Activated CD8-positive, alpha-beta T cell treated with anti-CD3 and anti-CD28 coated beads, Interleukin-2, amount 10 ng/mL, durations not matched to agents 7 days and 5 days (primary cell): ENCODE data around the gene SPINT1. TPM values are rescaled to one million over a fixed set of nuclear protein-coding genes. Genes with fewer than 3 reads are reported as not detected.

Experiments used
- ATAC-seq: fragments of 150-1000 bp; cut with Tn5 transposase; one replicate; pipeline ENCODE4 v1.10.0; 2021; ENCODE audit warnings: moderate library complexity
- CTCF ChIA-PET: fragments of 350-600 bp; sonication (Branson Sonifier 250); formaldehyde crosslinking; loops from one replicate; lab custom pipeline; 2021; ENCODE audit warnings: antibody characterized with exemption; lab: Charles Lee
- POLR2A ChIA-PET: fragments of 350-600 bp; sonication (Branson Sonifier 250); formaldehyde crosslinking; loops from one replicate; lab custom pipeline; 2021; ENCODE audit warnings: antibody characterized with exemption; lab: Charles Lee
- DNase-seq: peaks from one replicate; pipeline ENCODE4 v3.0.0-alpha.2; 2020
- H3K27ac Mint-ChIP-seq: one replicate; pipeline ENCODE4 v1.8.0; 2021; ENCODE audit warnings: mild to moderate bottlenecking, mixed read lengths
- H3K27me3 Mint-ChIP-seq: one replicate; pipeline ENCODE4 v1.8.0; 2021; ENCODE audit warnings: low read depth, mixed read lengths
- H3K36me3 Mint-ChIP-seq: one replicate; pipeline ENCODE4 v1.8.0; 2021; ENCODE audit warnings: low read depth, mixed read lengths
- H3K4me1 Mint-ChIP-seq: one replicate; pipeline ENCODE4 v1.8.0; 2021; ENCODE audit warnings: low read depth, mixed read lengths
- H3K4me3 Mint-ChIP-seq: one replicate; pipeline ENCODE4 v1.8.0; 2021; ENCODE audit warnings: mild to moderate bottlenecking, mixed read lengths
- H3K9me3 Mint-ChIP-seq: one replicate; pipeline ENCODE4 v1.8.0; 2022; ENCODE audit warnings: mixed read lengths; ENCODE audit not compliant: insufficient read depth
- total RNA-seq, 2 experiments: library from RNA; stranded (reverse); gene quantifications; one replicate each; pipeline ENCODE4 v1.2.3, GENCODE V29; 2021

Gene SPINT1
- total RNA-seq, 2 experiments from 2014 or later = 3.1 to 4.3 TPM

- POLR2A ChIA-PET = no interaction called here
- CTCF ChIA-PET = interaction anchor here (0.7 to 1.4 kb wide), 2 partner anchors 48 to 556 kb away, joined by 3 read pairs; no protein-coding TSS in a partner anchor
- Mint-ChIP-seq H3K36me3 (no peaks in the 10 kb centered on the region), H3K9me3 (no peaks in the 10 kb centered on the region), H3K4me3 (no peak overlapping the region), H3K27ac (no peak overlapping the region), H3K27me3 (peaks cover 8% of the 10 kb centered on the region), H3K4me1 (no peaks in the 10 kb centered on the region)
- DNase-seq (no peak), ATAC-seq (no peak)
These were observed 13.0 kb upstream of the SPINT1 start for GRCh38 chr15:40830884-40831283.

GRCh38 chr15:40831861-40832260 is 12.0 kb upstream of the SPINT1 start:
- no peaks in the 10 kb centered on the region for H3K4me1 Mint-ChIP-seq
- peaks cover 5% of the 10 kb centered on the region for H3K27me3 Mint-ChIP-seq
- DNase-seq (no peak), ATAC-seq (no peak)
- no peak overlapping the region for H3K27ac Mint-ChIP-seq
- no peak overlapping the region for H3K4me3 Mint-ChIP-seq
- H3K36me3 Mint-ChIP-seq = no peaks in the 10 kb centered on the region
- CTCF ChIA-PET = interaction anchor here (1.4 to 1.7 kb wide), 2 partner anchors 27 to 49 kb away, joined by 3 to 4 read pairs; no protein-coding TSS in a partner anchor
- H3K9me3 Mint-ChIP-seq = no peaks in the 10 kb centered on the region
- POLR2A ChIA-PET = no interaction called here

DNA sequence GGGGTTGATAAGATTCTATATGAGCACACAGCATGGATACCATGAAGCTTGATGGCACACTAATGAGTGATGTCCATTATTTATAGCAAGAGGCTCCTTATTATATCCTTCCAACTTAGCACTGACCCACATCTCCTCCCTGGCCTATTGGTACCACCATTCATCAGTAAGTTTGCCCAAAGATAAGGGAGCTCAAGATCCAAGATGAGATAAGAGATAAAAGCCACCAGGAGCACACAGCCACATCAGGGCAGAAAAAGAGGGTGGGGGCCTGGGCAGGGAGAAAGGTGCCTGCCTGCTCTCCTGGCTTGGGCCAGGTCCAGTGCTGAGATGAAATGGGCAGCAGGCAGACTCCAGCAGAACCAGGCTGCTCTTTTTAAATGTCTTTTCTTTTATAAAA is 10.9 kb upstream of the SPINT1 start:
- no peak overlapping the region for H3K27ac Mint-ChIP-seq
- no peaks in the 10 kb centered on the region for H3K4me1 Mint-ChIP-seq
- no peak for DNase-seq
- H3K36me3 Mint-ChIP-seq = no peaks in the 10 kb centered on the region
- ATAC-seq = no peak
- ChIA-PET CTCF (interaction anchor here (1.7 kb wide), 1 partner anchor 26 kb away, joined by 4 read pairs; no protein-coding TSS in a partner anchor), POLR2A (no interaction called here)
- H3K4me3 Mint-ChIP-seq = no peak overlapping the region
- H3K27me3 Mint-ChIP-seq = peaks cover 5% of the 10 kb centered on the region
- no peaks in the 10 kb centered on the region for H3K9me3 Mint-ChIP-seq

- DNase-seq = no peak
- Mint-ChIP-seq H3K27ac (no peak overlapping the region), H3K9me3 (no peaks in the 10 kb centered on the region), H3K27me3 (peaks cover 8% of the 10 kb centered on the region), H3K4me1 (no peaks in the 10 kb centered on the region), H3K4me3 (no peak overlapping the region), H3K36me3 (no peaks in the 10 kb centered on the region)
- ChIA-PET POLR2A (no interaction called here), CTCF (interaction anchor here (1.0 to 1.2 kb wide), 2 partner anchors 21 to 186 kb away, joined by 3 read pairs; no protein-coding TSS in a partner anchor)
- ATAC-seq = no peak
These were observed 7.8 kb upstream of the SPINT1 start for GRCh38 chr15:40836020-40836419.

DNA sequence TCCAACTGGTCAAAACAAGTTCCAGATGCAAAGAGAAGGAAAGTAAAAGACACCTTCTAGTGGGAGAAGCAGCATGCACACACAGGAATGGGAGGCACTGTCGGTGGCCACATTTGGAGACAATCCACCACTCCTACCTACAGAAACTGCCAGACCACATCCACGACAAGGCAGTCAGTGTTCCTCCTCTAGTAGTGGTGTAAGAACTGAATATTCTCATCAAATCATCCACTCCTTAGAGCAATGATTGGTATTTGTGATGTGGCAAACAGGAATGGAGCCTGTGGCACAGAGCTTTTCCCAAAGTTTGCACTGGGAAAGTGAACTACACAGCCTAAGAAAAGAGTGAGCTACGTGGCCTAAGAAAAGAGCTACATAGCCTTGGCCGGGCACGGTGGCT is 5.1 kb upstream of the SPINT1 start:
- Mint-ChIP-seq H3K36me3 (no peaks in the 10 kb centered on the region), H3K9me3 (no peaks in the 10 kb centered on the region), H3K27ac (no peak overlapping the region), H3K27me3 (peaks cover 23% of the 10 kb centered on the region), H3K4me1 (peaks cover 4% of the 10 kb centered on the region), H3K4me3 (no peak overlapping the region)
- CTCF ChIA-PET = interaction anchor here (1.7 to 3.4 kb wide), 2 partner anchors 20 to 56 kb away, joined by 5 to 10 read pairs; partner anchors contain the start of gene VPS18
- DNase-seq (no peak), ATAC-seq (no peak)
- POLR2A ChIA-PET = interaction anchor here (0.8 kb wide), 1 partner anchor 9 kb away, joined by 3 read pairs; no protein-coding TSS in a partner anchor

GRCh38 chr15:40841741-40842140 is 2.1 kb upstream of the SPINT1 start:
- POLR2A ChIA-PET = no interaction called here
- Mint-ChIP-seq H3K27ac (no peak overlapping the region), H3K4me1 (peaks cover 19% of the 10 kb centered on the region), H3K36me3 (no peaks in the 10 kb centered on the region), H3K27me3 (peaks cover 31% of the 10 kb centered on the region), H3K9me3 (no peaks in the 10 kb centered on the region), H3K4me3 (no peak overlapping the region)
- no peak for DNase-seq
- no peak for ATAC-seq
- CTCF ChIA-PET = interaction anchor here (1.5 kb wide), 1 partner anchor 10 kb away, joined by 3 read pairs; no protein-coding TSS in a partner anchor

GRCh38 chr15:40843261-40843884 is 475 bp upstream of the SPINT1 start:
- Mint-ChIP-seq H3K36me3 (no peaks in the 10 kb centered on the region), H3K9me3 (no peaks in the 10 kb centered on the region), H3K27ac (no peak overlapping the region), H3K4me1 (peaks cover 28% of the 10 kb centered on the region), H3K4me3 (peak overlapping the region; percentile 64), H3K27me3 (peaks cover 31% of the 10 kb centered on the region)
- DNase-seq (no peak), ATAC-seq (no peak)
- CTCF ChIA-PET = interaction anchor here (3.0 to 9.3 kb wide), 3 partner anchors 15 to 52 kb away, joined by 10 to 79 read pairs (median 18); partner anchors contain the start of gene VPS18
- POLR2A ChIA-PET = interaction anchor here (0.8 kb wide), 1 partner anchor 28 kb away, joined by 3 read pairs; no protein-coding TSS in a partner anchor

DNA sequence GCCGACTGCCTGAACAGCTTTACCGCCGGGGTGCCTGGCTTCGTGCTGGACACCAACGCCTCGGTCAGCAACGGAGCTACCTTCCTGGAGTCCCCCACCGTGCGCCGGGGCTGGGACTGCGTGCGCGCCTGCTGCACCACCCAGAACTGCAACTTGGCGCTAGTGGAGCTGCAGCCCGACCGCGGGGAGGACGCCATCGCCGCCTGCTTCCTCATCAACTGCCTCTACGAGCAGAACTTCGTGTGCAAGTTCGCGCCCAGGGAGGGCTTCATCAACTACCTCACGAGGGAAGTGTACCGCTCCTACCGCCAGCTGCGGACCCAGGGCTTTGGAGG is 815 bp downstream of the SPINT1 start:
- DNase-seq = peak; percentile 53
- CTCF ChIA-PET = interaction anchor here (1.1 to 9.3 kb wide), 5 partner anchors 13 to 60 kb away, joined by 3 to 79 read pairs (median 10); partner anchors contain the start of gene VPS18
- H3K4me3 Mint-ChIP-seq = peak overlapping the region; percentile 79
- H3K9me3 Mint-ChIP-seq = no peaks in the 10 kb centered on the region
- peaks cover 31% of the 10 kb centered on the region for H3K27me3 Mint-ChIP-seq
- POLR2A ChIA-PET = no interaction called here
- H3K4me1 Mint-ChIP-seq = peaks cover 28% of the 10 kb centered on the region
- no peak overlapping the region for H3K27ac Mint-ChIP-seq
- peak; percentile 53 for ATAC-seq
- no peaks in the 10 kb centered on the region for H3K36me3 Mint-ChIP-seq

- ChIA-PET CTCF (interaction anchor here (1.1 to 9.3 kb wide), 5 partner anchors 13 to 60 kb away, joined by 3 to 79 read pairs (median 10); partner anchors contain the start of gene VPS18), POLR2A (no interaction called here)
- peaks cover 28% of the 10 kb centered on the region for H3K4me1 Mint-ChIP-seq
- ATAC-seq = no peak
- no peak overlapping the region for H3K27ac Mint-ChIP-seq
- no peaks in the 10 kb centered on the region for H3K9me3 Mint-ChIP-seq
- peaks cover 31% of the 10 kb centered on the region for H3K27me3 Mint-ChIP-seq
- H3K36me3 Mint-ChIP-seq = no peaks in the 10 kb centered on the region
- DNase-seq = no peak
- peak overlapping the region; percentile 79 for H3K4me3 Mint-ChIP-seq
These were observed 1.2 kb downstream of the SPINT1 start for GRCh38 chr15:40845036-40845435.

DNA sequence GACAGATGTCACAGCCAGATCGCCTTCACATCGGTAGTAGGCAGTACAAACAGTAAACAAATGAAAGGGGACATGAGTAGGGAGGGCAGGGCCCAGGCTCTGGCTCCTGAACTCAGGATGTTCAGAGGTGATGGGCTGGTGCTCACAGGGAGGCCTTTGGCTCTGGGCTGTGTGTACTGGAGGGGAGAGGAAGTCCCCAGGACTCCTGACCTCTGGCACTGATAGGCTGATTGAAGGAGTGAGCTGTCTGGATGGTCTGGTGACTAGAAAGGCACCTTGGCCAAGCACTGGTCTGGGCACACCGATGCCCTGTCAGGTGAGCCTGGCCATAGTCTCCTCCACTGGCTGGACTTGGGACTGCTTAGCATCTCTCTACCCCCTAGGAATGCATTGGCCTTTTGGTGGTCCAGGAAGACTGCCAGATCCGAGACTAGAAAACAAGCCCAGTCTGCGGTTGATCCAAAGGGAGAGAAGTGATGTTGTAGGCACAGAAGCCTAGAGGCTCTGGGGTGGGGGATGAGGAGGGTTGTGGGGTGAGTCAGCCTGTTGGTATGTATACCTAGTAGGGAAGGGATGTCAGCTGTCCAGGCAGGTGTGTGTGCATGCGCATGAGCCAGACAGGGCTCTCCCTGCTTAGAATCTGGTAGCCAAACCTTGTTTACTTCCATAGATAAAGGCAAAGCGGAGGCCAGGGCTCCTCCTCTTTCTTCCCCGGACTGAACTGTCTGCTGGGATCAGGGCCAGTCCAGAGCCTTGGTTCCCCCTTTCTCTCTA is 1.9 kb downstream of the SPINT1 start:
- CTCF ChIA-PET = interaction anchor here (3.0 to 9.3 kb wide), 3 partner anchors 12 to 49 kb away, joined by 10 to 79 read pairs (median 18); partner anchors contain the start of gene VPS18
- ATAC-seq = no peak
- POLR2A ChIA-PET = interaction anchor here (0.6 kb wide), 1 partner anchor 175 kb away, joined by 5 read pairs; no protein-coding TSS in a partner anchor

DNA sequence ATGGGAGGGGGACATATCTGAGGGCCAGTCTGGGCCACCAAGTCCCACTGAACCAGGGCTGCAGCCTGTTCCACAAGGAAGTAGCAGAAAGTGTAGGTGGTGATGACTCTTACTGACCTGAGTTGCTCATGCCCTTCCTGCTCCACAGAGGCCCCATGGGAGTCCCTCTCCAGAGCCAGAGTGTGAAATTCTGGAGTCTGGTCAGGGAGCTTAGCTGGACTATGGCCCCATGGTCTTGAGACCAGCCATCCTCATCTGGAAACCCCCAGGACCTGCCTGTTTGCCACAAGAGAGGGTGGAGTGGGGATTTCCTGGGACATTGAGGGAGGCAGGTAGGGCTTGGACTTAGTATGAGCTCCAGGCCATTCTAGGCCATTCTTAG is 3.0 kb downstream of the SPINT1 start:
- CTCF ChIA-PET = interaction anchor here (1.4 to 9.3 kb wide), 3 partner anchors 11 to 48 kb away, joined by 7 to 79 read pairs (median 9); partner anchors contain the start of gene VPS18
- no peak overlapping the region for H3K4me3 Mint-ChIP-seq
- POLR2A ChIA-PET = no interaction called here

More for the DNA sequence above, 1.9 kb downstream of the SPINT1 start:
- H3K36me3 Mint-ChIP-seq = no peaks in the 10 kb centered on the region
- no peaks in the 10 kb centered on the region for H3K9me3 Mint-ChIP-seq
- peaks cover 31% of the 10 kb centered on the region for H3K27me3 Mint-ChIP-seq
- peak overlapping the region; percentile 36 for H3K4me3 Mint-ChIP-seq
- H3K27ac Mint-ChIP-seq = no peak overlapping the region
- no peak for DNase-seq
- peaks cover 28% of the 10 kb centered on the region for H3K4me1 Mint-ChIP-seq

More for the DNA sequence above, 3.0 kb downstream of the SPINT1 start:
- Mint-ChIP-seq H3K27ac (no peak overlapping the region), H3K4me1 (peaks cover 28% of the 10 kb centered on the region), H3K36me3 (no peaks in the 10 kb centered on the region), H3K9me3 (no peaks in the 10 kb centered on the region), H3K27me3 (peaks cover 20% of the 10 kb centered on the region)
- ATAC-seq (no peak), DNase-seq (no peak)
